Epithelial cell of proximal tubule (primary cell): ENCODE data around the gene INPP5F. TPM values are rescaled to one million over a fixed set of nuclear protein-coding genes. Genes with fewer than 3 reads are reported as not detected.

Experiments used
- DNase-seq: peaks from one replicate; pipeline ENCODE4 v3.0.0-alpha.2; 2011; ENCODE audit warnings: low read depth
- H3K4me3 ChIP-seq: 2 replicates; pipeline ENCODE4 v1.5.1; 2011; ENCODE audit warnings: low read depth, mild to moderate bottlenecking, low read length
- CTCF ChIP-seq: conservative IDR thresholded peaks from 2 replicates; pipeline ENCODE4 v1.5.1; 2012; ENCODE audit warnings: low read depth, mild to moderate bottlenecking, low read length
- total RNA-seq: library from RNA; depleted of rRNA; stranded (reverse); fragments of >200 nt; gene quantifications from 2 replicates; pipeline ENCODE4 v1.2.3, GENCODE V29; 2015

INPP5F gene
- total RNA-seq, 1 donor from 2014 or later = 12.4 TPM

GRCh38 chr10:119735451-119735850 lies 9.6 kb downstream of the INPP5F start:
- DNase-seq = no peak
- TF ChIP-seq CTCF = no peak
- H3K4me3 ChIP-seq = no peak overlapping the region

GRCh38 chr10:119736220-119736619 lies 10.4 kb downstream of the INPP5F start:
- DNase-seq = no peak
- no peak for TF ChIP-seq CTCF
- no peak overlapping the region for H3K4me3 ChIP-seq

GRCh38 chr10:119737039-119737663 lies 11.3 kb downstream of the INPP5F start:
- DNase-seq = no peak
- TF ChIP-seq CTCF = no peak
- H3K4me3 ChIP-seq = no peak overlapping the region

- DNase-seq = no peak
- no peak overlapping the region for H3K4me3 ChIP-seq
Measured at GRCh38 chr10:119737823-119738222, 12.0 kb downstream of the INPP5F start.

GRCh38 chr10:119738962-119739361 lies 13.1 kb downstream of the INPP5F start:
- no peak for TF ChIP-seq CTCF
- DNase-seq = no peak

More at GRCh38 chr10:119737823-119738222, 12.0 kb downstream of the INPP5F start:
- no peak for TF ChIP-seq CTCF

GRCh38 chr10:119740096-119740495 lies 14.2 kb downstream of the INPP5F start:
- no peak for TF ChIP-seq CTCF
- no peak for DNase-seq

More at GRCh38 chr10:119738962-119739361, 13.1 kb downstream of the INPP5F start:
- no peak overlapping the region for H3K4me3 ChIP-seq

GRCh38 chr10:119742947-119743648 lies 17.2 kb downstream of the INPP5F start:
- H3K4me3 ChIP-seq = no peak overlapping the region
- TF ChIP-seq CTCF = no peak
- DNase-seq = no peak

More at GRCh38 chr10:119740096-119740495, 14.2 kb downstream of the INPP5F start:
- no peak overlapping the region for H3K4me3 ChIP-seq
